ENCODE measurements around the gene NMNAT2. TPM values are rescaled to one million over a fixed set of nuclear protein-coding genes. Genes with fewer than 3 reads are reported as not detected.

Gene NMNAT2
- total RNA-seq, 1 experiment from 2014 or later = 8.8 TPM

DNA sequence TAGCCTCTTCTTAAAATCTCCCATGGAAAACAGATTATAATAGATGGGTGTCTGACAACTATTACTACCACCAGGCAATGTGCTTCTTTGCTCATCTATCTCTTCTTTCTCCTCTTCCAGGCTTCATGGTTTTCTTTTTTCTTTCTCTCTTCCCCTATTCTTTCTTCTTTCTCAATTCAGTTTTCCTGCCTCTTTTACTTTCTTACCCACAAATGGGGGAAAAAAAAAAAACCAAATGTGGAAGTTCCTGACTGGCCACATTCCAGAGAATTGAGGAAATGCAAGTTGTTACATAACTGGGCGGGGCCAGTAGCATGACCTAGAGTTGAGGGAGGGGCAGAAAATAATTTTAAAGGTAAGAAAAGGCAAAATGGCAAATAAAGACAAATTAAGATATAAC is 43.2 kb upstream of the NMNAT2 start:
- Mint-ChIP-seq H3K4me1 (peaks cover 40% of the 10 kb centered on the region), H3K27me3 (ENCODE audit: low read depth) (no peaks in the 10 kb centered on the region), H3K36me3 (no peaks in the 10 kb centered on the region), H3K9me3 (no peaks in the 10 kb centered on the region), H3K4me3 (peak overlapping the region; percentile 29), H3K27ac (peak overlapping the region; percentile 83)
- ATAC-seq = peak; percentile 72
- CTCF ChIA-PET = interaction anchor here (0.7 kb wide), 2 partner anchors 153 to 166 kb away, joined by 3 to 4 read pairs; no protein-coding TSS in a partner anchor
- DNase-seq (ENCODE audit: low spot score) = no peak
- POLR2A ChIA-PET = no interaction called here
- TF ChIP-seq SOX15 (CRISPR knock-in tag; IDR thresholded peaks at IDR 0.05) (no peak), TEAD1 (CRISPR knock-in tag; IDR thresholded peaks at IDR 0.05) (peak; percentile 20; the same call in 1 of the 2 replicates)

DNA sequence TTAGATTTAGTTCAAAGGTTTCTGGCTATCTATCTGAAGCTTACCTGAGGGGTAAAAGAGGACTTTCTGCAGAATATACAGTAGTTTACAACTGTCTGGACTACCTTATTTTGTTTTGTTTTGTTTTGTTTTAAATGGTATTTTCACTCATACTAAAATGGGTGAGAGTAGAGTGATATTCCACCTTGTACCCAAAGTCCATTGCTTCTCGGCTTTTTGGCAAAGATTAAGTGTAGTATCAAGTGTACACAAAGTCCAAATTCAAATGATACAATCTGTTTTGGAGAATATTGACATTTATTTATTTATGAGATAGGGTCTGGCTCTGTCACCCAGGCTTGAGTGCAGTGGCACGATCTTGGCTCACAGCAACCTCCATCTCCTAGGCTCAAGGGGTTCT is 42.4 kb upstream of the NMNAT2 start:
- POLR2A ChIA-PET = no interaction called here
- Mint-ChIP-seq H3K36me3 (no peaks in the 10 kb centered on the region), H3K4me3 (no peak overlapping the region), H3K4me1 (peaks cover 40% of the 10 kb centered on the region), H3K27me3 (ENCODE audit: low read depth) (no peaks in the 10 kb centered on the region), H3K27ac (peak overlapping the region; percentile 83), H3K9me3 (0 out of 2 replicates have a peak, but pooled peaks cover 3% of the 10 kb centered on the region)
- ATAC-seq (no peak), DNase-seq (ENCODE audit: low spot score) (no peak)
- TF ChIP-seq, protein P1, sequence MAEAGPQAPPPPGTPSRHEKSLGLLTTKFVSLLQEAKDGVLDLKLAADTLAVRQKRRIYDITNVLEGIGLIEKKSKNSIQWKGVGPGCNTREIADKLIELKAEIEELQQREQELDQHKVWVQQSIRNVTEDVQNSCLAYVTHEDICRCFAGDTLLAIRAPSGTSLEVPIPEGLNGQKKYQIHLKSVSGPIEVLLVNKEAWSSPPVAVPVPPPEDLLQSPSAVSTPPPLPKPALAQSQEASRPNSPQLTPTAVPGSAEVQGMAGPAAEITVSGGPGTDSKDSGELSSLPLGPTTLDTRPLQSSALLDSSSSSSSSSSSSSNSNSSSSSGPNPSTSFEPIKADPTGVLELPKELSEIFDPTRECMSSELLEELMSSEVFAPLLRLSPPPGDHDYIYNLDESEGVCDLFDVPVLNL (CRISPR knock-in tag; IDR thresholded peaks at IDR 0.05; ENCODE audit: borderline replicate concordance, low read depth) = no peak
- TF ChIP-seq TEAD1 (CRISPR knock-in tag; IDR thresholded peaks at IDR 0.05) (no peak), GABPB1 (CRISPR knock-in tag; IDR thresholded peaks at IDR 0.05) (no peak), NR3C1 (CRISPR knock-in tag; conservative IDR thresholded peaks at IDR 0.05; ENCODE audit: low read depth) (no peak), RORB (CRISPR knock-in tag; IDR thresholded peaks at IDR 0.05) (no peak), ZNF396 (CRISPR knock-in tag; IDR thresholded peaks at IDR 0.05; ENCODE audit: borderline replicate concordance) (no peak), ZNF138 (CRISPR knock-in tag; conservative IDR thresholded peaks at IDR 0.05) (no peak), ZNF671 (CRISPR knock-in tag; IDR thresholded peaks at IDR 0.05) (no peak), ZNF121 (CRISPR knock-in tag; IDR thresholded peaks at IDR 0.05) (no peak), GRHL2 (CRISPR knock-in tag; IDR thresholded peaks at IDR 0.05; ENCODE audit: insufficient replicate concordance, severe bottlenecking) (no peak)
- TF ChIP-seq, protein P2, sequence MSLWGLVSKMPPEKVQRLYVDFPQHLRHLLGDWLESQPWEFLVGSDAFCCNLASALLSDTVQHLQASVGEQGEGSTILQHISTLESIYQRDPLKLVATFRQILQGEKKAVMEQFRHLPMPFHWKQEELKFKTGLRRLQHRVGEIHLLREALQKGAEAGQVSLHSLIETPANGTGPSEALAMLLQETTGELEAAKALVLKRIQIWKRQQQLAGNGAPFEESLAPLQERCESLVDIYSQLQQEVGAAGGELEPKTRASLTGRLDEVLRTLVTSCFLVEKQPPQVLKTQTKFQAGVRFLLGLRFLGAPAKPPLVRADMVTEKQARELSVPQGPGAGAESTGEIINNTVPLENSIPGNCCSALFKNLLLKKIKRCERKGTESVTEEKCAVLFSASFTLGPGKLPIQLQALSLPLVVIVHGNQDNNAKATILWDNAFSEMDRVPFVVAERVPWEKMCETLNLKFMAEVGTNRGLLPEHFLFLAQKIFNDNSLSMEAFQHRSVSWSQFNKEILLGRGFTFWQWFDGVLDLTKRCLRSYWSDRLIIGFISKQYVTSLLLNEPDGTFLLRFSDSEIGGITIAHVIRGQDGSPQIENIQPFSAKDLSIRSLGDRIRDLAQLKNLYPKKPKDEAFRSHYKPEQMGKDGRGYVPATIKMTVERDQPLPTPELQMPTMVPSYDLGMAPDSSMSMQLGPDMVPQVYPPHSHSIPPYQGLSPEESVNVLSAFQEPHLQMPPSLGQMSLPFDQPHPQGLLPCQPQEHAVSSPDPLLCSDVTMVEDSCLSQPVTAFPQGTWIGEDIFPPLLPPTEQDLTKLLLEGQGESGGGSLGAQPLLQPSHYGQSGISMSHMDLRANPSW (CRISPR knock-in tag; conservative IDR thresholded peaks at IDR 0.05; ENCODE audit: low read depth) = no peak
- TF ChIP-seq, protein P3, sequence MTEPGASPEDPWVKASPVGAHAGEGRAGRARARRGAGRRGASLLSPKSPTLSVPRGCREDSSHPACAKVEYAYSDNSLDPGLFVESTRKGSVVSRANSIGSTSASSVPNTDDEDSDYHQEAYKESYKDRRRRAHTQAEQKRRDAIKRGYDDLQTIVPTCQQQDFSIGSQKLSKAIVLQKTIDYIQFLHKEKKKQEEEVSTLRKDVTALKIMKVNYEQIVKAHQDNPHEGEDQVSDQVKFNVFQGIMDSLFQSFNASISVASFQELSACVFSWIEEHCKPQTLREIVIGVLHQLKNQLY (CRISPR knock-in tag; IDR thresholded peaks at IDR 0.05) = no peak
- TF ChIP-seq, protein P4, sequence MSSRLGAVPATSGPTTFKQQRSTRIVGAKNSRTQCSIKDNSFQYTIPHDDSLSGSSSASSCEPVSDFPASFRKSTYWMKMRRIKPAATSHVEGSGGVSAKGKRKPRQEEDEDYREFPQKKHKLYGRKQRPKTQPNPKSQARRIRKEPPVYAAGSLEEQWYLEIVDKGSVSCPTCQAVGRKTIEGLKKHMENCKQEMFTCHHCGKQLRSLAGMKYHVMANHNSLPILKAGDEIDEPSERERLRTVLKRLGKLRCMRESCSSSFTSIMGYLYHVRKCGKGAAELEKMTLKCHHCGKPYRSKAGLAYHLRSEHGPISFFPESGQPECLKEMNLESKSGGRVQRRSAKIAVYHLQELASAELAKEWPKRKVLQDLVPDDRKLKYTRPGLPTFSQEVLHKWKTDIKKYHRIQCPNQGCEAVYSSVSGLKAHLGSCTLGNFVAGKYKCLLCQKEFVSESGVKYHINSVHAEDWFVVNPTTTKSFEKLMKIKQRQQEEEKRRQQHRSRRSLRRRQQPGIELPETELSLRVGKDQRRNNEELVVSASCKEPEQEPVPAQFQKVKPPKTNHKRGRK (CRISPR knock-in tag; IDR thresholded peaks at IDR 0.05; ENCODE audit: borderline replicate concordance) = no peak
- TF ChIP-seq, protein P5, sequence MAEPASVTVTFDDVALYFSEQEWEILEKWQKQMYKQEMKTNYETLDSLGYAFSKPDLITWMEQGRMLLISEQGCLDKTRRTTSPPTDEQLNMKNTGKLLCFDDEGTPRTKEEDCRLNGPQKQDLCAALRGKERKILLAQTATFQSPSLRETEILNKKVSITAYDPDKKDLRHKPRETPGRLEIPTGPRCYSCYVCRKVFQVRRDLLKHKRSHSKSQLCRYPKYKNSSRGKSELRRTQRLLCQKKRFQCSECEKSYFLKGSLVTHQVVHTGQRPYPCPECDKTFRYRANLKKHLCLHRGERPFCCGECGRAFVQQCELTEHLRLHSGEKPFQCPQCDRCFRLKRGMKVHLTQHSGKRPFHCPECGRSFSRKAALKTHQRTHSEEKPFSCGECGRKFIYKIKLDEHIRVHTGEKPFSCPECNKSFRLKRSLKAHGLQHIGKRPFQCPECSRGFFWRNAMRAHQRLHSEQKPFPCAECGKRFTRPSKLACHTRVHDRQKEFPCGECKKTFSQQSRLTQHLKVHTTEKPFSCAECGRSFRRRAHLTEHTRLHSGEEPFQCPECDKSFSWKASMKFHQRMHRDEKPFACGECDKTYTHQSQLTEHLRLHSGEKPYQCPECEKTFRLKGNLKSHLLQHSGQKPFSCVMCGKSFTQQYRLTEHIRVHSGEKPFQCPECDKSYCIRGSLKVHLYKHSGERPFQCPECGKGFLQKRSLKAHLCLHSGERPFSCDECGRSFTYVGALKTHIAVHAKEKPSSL (CRISPR knock-in tag; conservative IDR thresholded peaks at IDR 0.05) = no peak
- TF ChIP-seq, protein P6, sequence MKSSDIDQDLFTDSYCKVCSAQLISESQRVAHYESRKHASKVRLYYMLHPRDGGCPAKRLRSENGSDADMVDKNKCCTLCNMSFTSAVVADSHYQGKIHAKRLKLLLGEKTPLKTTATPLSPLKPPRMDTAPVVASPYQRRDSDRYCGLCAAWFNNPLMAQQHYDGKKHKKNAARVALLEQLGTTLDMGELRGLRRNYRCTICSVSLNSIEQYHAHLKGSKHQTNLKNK (CRISPR knock-in tag; IDR thresholded peaks at IDR 0.05) = no peak
- CTCF ChIA-PET = interaction anchor here (0.7 kb wide), 1 partner anchor 11 kb away, joined by 3 read pairs; no protein-coding TSS in a partner anchor
